Measurements from ENCODE around the gene PRKCB. TPM values are rescaled to one million over a fixed set of nuclear protein-coding genes. Genes with fewer than 3 reads are reported as not detected.

PRKCB gene
- total RNA-seq, 1 experiment from 2014 or later, result not detected

GRCh38 chr16:24111724-24112302 lies 276.0 kb downstream of the PRKCB start:
- peaks cover 31% of the 10 kb centered on the region for H3K27me3 Mint-ChIP-seq (ENCODE audit: unreplicated experiment)
- H3K27ac Mint-ChIP-seq (ENCODE audit: unreplicated experiment), result no peak overlapping the region
- CTCF ChIA-PET, result no interaction called here
- H3K4me3 Mint-ChIP-seq (ENCODE audit: low read depth, unreplicated experiment), result no peak overlapping the region
- no peaks in the 10 kb centered on the region for H3K9me3 Mint-ChIP-seq (ENCODE audit: low read depth, unreplicated experiment)
- no peaks in the 10 kb centered on the region for H3K36me3 Mint-ChIP-seq (ENCODE audit: insufficient read depth, unreplicated experiment)
- BruUV-seq (replicated peaks), result no TSS peak
- intact Hi-C loops (cut with micrococcal nuclease; ENCODE audit: unreplicated experiment), result no loop called here
- no peak for TF ChIP-seq CTCF (IDR thresholded peaks at IDR 0.05; ENCODE audit: unreplicated experiment)
- DNase-seq, result no peak
- no peaks in the 10 kb centered on the region for H3K4me1 Mint-ChIP-seq (ENCODE audit: low read depth, unreplicated experiment)

GRCh38 chr16:24113115-24113745 lies 277.4 kb downstream of the PRKCB start:
- no peak overlapping the region for H3K27ac Mint-ChIP-seq (ENCODE audit: unreplicated experiment)
- CTCF ChIA-PET, result no interaction called here
- intact Hi-C loops (cut with micrococcal nuclease; ENCODE audit: unreplicated experiment), result no loop called here
- no TSS peak for BruUV-seq (replicated peaks)
- H3K36me3 Mint-ChIP-seq (ENCODE audit: insufficient read depth, unreplicated experiment), result no peaks in the 10 kb centered on the region
- TF ChIP-seq CTCF (IDR thresholded peaks at IDR 0.05; ENCODE audit: unreplicated experiment), result no peak
- DNase-seq, result no peak
- peaks cover 34% of the 10 kb centered on the region for H3K27me3 Mint-ChIP-seq (ENCODE audit: unreplicated experiment)
- H3K4me1 Mint-ChIP-seq (ENCODE audit: low read depth, unreplicated experiment), result no peaks in the 10 kb centered on the region
- no peak overlapping the region for H3K4me3 Mint-ChIP-seq (ENCODE audit: low read depth, unreplicated experiment)
- no peaks in the 10 kb centered on the region for H3K9me3 Mint-ChIP-seq (ENCODE audit: low read depth, unreplicated experiment)

GRCh38 chr16:24114876-24115275 lies 279.1 kb downstream of the PRKCB start:
- no peak for TF ChIP-seq CTCF (IDR thresholded peaks at IDR 0.05; ENCODE audit: unreplicated experiment)
- CTCF ChIA-PET, result no interaction called here
- no peaks in the 10 kb centered on the region for H3K36me3 Mint-ChIP-seq (ENCODE audit: insufficient read depth, unreplicated experiment)
- H3K27ac Mint-ChIP-seq (ENCODE audit: unreplicated experiment), result no peak overlapping the region
- BruUV-seq (replicated peaks), result no TSS peak
- no peaks in the 10 kb centered on the region for H3K4me1 Mint-ChIP-seq (ENCODE audit: low read depth, unreplicated experiment)
- intact Hi-C loops (cut with micrococcal nuclease; ENCODE audit: unreplicated experiment), result no loop called here
- H3K4me3 Mint-ChIP-seq (ENCODE audit: low read depth, unreplicated experiment), result no peak overlapping the region
- no peak for DNase-seq
- peaks cover 51% of the 10 kb centered on the region for H3K27me3 Mint-ChIP-seq (ENCODE audit: unreplicated experiment)
- no peaks in the 10 kb centered on the region for H3K9me3 Mint-ChIP-seq (ENCODE audit: low read depth, unreplicated experiment)

- no peaks in the 10 kb centered on the region for H3K4me1 Mint-ChIP-seq (ENCODE audit: low read depth, unreplicated experiment)
- no TSS peak for BruUV-seq (replicated peaks)
- intact Hi-C loops (cut with micrococcal nuclease; ENCODE audit: unreplicated experiment), result no loop called here
Observed at GRCh38 chr16:24116046-24116776, 280.4 kb downstream of the PRKCB start.

More at GRCh38 chr16:24116046-24116776, 280.4 kb downstream of the PRKCB start:
- Mint-ChIP-seq H3K36me3 (ENCODE audit: insufficient read depth, unreplicated experiment) (no peaks in the 10 kb centered on the region), H3K9me3 (ENCODE audit: low read depth, unreplicated experiment) (no peaks in the 10 kb centered on the region), H3K27ac (ENCODE audit: unreplicated experiment) (no peak overlapping the region), H3K4me3 (ENCODE audit: low read depth, unreplicated experiment) (no peak overlapping the region), H3K27me3 (ENCODE audit: unreplicated experiment) (peaks cover 64% of the 10 kb centered on the region)
- no peak for TF ChIP-seq CTCF (IDR thresholded peaks at IDR 0.05; ENCODE audit: unreplicated experiment)
- DNase-seq, result no peak
- CTCF ChIA-PET, result no interaction called here
